Measurements from ENCODE around the gene KRTAP10-11.
"Not testable (repeated sequence)": the region's sequence is repeated elsewhere in the genome, so short reads cannot be mapped to it uniquely, and the experiment has no call there.

Gene KRTAP10-11

GRCh38 chr21:44615466-44615865 lies 30.7 kb upstream of the KRTAP10-11 start:
- no peak for DNase-seq (ENCODE audit: low spot score)

DNA sequence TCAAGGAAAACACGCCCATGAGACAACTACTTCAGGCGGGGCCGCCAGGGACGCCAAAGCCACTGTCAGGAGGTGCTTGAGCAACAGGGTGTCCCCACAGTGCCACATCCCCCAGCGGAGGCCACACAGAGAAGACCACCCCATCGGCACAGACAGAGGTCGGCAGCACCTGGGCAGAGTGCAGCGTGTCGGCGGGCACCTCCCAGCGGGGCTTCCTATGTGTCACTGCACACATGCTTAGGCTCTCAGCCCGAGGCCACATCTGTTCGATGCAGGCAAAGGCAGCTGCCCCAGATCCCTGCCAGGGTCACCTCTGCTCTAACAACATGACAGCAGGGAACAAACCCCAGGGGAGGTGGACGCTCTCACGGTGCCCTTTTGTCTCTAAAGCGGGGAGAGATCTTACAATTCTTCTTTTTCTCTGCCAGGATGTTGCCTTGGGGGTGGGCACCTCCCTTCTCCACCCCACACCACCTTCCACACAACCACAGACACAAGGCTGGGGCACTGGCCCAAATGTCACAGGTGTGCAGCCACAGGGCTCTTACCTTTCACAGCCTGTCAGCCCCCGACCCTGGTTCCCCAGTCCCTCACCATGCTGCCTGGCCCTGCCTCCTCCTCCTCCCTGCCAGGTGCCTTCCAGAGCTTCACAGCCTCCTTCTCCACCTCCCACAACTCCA lies 30.2 kb upstream of the KRTAP10-11 start:
- DNase-seq (ENCODE audit: low spot score), result no peak

- DNase-seq (ENCODE audit: low spot score), result no peak
These were observed 29.7 kb upstream of the KRTAP10-11 start for GRCh38 chr21:44616591-44616926.

GRCh38 chr21:44617071-44617501 lies 29.1 kb upstream of the KRTAP10-11 start:
- DNase-seq (ENCODE audit: low spot score), result no peak

GRCh38 chr21:44618504-44618903 lies 27.7 kb upstream of the KRTAP10-11 start:
- DNase-seq (ENCODE audit: low spot score), result no peak

DNA sequence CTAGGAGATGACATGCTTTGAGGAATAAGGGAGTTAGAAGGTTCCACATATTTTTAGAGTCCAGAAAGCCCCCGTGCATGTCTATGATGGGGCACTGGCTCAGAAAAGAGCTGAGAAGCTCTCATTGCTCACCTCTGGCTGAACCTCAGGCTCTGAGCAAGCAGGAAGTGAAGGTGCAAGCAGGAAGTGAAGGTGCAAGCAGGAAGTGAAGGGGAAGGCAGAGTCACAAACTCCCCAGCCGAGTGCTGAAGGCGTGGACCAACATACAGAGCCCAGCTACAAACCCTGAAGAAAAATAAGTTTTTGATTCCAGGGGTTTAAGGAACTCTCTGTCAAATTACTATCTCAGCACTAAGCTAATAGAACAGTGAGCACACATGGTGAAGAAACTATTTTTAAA lies 27.3 kb upstream of the KRTAP10-11 start:
- DNase-seq (ENCODE audit: low spot score), result no peak

GRCh38 chr21:44619886-44620285 lies 26.3 kb upstream of the KRTAP10-11 start:
- no peak for DNase-seq (ENCODE audit: low spot score)

DNA sequence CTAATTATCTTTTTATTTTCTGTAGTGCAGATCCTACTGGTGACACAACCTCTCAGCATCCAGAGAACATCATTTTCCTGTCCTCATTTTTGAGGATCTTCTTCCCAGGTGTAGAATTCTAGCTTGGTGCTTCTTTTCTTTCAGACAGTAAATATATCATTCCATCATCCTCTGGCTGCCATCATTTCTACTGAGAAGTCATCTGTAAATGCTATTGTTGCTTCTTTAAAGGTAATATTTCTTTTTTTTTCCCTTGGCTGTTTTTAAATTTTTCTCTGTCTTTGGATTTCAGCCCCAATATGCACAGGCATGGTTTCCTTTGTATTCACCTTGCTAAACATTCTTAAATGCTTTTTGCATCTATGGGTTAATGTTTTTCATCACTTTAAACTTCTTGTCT lies 22.6 kb upstream of the KRTAP10-11 start:
- DNase-seq (ENCODE audit: low spot score), result no peak

DNA sequence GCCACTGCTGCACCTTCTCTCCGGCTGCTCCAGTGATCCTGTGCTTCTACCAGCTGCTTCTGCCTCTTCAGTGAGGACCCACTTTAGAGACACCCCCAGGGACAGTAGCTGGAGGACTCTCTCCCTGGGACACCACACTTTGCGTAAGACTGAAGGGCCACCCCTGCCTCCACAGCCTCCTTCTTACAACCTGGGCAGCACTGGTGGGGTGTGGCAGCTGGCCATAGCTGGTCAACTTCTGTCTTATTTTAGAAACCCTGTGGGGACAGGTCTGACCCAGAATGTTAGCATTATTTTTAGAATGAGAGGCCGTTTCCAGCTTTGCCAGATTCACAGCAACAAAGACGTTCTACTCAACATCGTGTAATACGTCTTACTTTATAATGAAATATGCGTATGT lies 20.5 kb upstream of the KRTAP10-11 start:
- DNase-seq (ENCODE audit: low spot score), result no peak

DNA sequence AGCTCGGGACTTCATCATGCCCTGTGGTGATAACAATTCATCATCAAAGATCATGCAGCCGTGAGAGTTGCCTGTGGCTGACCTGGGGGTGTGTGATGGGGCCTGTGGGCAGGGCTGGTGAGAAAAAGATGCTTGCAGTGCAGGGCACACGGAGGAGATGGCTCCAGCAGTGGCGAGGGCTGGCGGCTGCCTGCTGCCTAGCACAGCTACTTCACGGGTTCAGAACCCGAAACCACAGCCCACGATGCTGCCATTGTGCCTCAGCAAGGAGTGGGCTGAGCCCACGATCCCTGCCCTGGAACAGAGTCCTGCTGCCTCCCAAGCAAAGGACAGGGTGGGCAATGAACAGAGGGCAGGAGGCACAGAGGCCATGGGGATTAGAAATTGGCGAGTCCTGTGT lies 20.0 kb upstream of the KRTAP10-11 start:
- no peak for DNase-seq (ENCODE audit: low spot score)

DNA sequence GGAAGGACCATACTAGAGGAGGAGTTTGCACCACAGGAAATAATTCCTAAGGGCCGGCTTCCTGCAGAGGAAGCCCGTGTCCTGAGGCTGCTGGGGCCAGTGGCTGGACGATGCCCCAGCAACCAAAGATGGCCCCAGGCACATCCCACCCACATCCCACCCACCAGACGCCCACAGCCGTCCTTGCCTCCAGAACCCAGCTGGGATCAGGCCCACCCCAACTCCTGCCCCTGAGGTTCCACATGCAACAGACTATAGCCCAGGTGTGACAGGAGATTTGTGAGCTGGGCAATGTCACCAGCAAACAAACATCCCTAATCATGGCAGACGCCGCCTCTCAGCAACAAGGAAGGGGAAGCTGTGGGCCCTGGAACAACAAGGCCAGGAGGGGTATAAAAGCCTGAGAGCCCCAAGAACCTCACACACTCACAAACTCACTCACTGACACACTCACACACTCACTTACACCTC lies 19.5 kb upstream of the KRTAP10-11 start, which contains the start of gene KRTAP10-9:
Gene KRTAP10-9 (plus strand): TSS at position 421 of the 471 bp plus-strand sequence. CDS start 79 bp downstream, outside the sequence.
- DNase-seq (ENCODE audit: low spot score), result no peak

GRCh38 chr21:44627181-44627822 lies 18.9 kb upstream of the KRTAP10-11 start:
- DNase-seq (ENCODE audit: low spot score), result not testable (repeated sequence)

DNA sequence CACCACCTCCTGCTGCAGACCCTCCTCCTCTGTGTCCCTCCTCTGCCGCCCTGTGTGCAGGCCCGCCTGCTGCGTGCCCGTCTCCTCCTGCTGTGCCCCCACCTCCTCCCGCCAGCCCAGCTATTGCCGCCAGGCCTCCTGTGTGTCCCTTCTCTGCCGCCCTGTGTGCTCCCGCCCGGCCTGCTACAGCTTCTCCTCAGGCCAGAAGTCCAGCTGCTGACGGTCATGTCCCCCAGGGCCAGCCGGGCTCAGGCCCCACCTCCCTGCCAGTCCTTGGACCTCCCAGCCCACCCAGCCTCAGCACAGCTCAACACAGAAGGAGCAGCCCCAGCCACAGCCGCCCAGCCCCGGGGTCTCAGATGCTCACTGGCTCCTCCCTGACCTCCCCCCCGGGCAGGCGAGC lies 18.4 kb upstream of the KRTAP10-11 start:
- not testable (repeated sequence) for DNase-seq (ENCODE audit: low spot score)

DNA sequence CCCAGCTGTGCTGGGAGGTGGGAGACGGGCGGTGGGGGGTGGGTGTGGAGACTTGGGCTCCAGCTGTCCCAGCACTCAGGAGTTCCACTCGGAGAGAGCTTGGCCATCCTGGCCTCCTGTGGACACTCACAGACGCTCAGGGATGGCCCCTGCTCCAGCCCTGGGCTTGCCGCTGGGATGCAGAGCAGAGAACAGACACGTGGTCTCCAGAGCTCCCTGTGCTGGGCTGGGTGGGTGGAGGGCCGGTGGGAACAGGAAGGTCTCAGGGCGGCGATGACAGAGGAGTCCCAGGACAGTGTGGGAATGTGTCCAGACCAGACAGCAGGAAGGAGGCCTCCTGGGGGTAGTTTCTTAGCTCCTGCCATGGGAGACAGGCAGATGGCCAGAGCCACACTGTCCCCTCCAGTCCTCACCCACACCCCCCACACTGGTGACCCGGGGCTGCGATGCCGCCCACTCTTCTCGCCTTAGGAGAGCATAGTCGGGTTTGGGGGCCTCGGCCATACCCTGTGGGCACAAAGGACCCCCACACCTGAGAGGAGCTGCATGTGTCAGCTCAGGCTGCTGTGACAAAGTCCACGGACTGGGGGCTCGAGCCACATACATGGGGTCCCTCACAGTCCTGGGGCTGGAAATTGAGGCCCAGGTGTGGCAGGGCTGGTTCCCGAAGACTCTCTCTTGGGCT lies 17.4 kb upstream of the KRTAP10-11 start:
- no peak for DNase-seq (ENCODE audit: low spot score)

DNA sequence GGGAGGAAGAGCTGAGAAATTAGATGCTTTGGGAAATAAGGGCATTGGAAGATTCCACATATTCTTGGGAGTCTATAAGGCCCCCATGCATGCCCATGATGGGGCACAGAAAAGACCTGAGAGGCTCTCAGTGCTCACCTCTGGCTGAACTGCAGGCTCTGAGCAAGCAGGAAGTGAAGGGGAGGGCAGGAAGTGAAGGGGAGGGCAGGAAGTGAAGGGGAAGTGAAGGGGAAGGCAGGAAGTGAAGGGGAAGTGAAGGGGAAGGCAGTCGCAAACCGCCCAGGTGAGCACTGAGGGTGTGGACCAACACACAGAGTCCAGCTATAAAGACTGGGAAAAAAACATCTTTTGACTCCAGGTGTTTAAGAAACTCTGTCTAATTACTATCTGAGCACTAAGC lies 15.8 kb upstream of the KRTAP10-11 start:
- no peak for DNase-seq (ENCODE audit: low spot score)

DNA sequence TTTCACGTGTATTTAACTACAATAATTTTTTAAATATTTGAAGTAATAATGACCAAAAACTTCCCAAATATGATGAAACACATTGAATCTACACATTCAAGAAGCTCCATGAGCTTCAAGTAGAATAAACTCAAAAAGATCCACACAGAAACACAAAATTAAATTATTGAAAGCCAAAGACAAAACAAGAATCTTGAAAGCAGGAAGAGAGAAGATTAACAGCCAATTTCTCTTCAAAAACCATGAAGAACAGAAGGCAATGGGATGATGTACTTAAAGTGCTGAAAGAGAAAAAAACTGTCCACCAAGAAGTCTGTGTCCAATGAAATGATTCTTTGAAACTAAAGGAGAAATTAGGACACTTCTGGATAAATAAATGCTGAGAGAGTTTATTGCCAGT lies 14.1 kb upstream of the KRTAP10-11 start:
- no peak for DNase-seq (ENCODE audit: low spot score)

GRCh38 chr21:44636209-44637017 lies 9.8 kb upstream of the KRTAP10-11 start:
- DNase-seq (ENCODE audit: low spot score), result no peak

GRCh38 chr21:44637018-44637850 lies 9.0 kb upstream of the KRTAP10-11 start, which contains the start of gene KRTAP10-10:
Gene KRTAP10-10, plus strand, starts transcription at chr21:44637356. Its CDS starts 62 bp downstream, at chr21:44637418.
- no peak for DNase-seq (ENCODE audit: low spot score)

- DNase-seq (ENCODE audit: low spot score), result not testable (repeated sequence)
These were observed 8.3 kb upstream of the KRTAP10-11 start for GRCh38 chr21:44637851-44638348.

- not testable (repeated sequence) for DNase-seq (ENCODE audit: low spot score)
These were observed 7.5 kb upstream of the KRTAP10-11 start for GRCh38 chr21:44638506-44639330.
